Esophagus (tissue), 2 donors: ENCODE results near the gene PAX1. TPM values are rescaled to one million over a fixed set of nuclear protein-coding genes. Genes with fewer than 3 reads are reported as not detected.

Experiments used
- H3K27ac ChIP-seq, 2 donors: one replicate each; pipeline ENCODE4 v1.5.1; 2013; ENCODE audit warnings: low read depth in 2 of 2, mild to moderate bottlenecking in 2 of 2, inconsistent platforms in 1 of 2, low read length in 1 of 2, moderate library complexity in 1 of 2
- H3K27me3 ChIP-seq, 2 donors: one replicate each; pipeline ENCODE4 v1.6.1; 2013; ENCODE audit warnings: low read length in 2 of 2, control low read depth in 1 of 2, mild to moderate bottlenecking in 1 of 2; ENCODE audit not compliant: insufficient read depth in 2 of 2, control insufficient read depth in 1 of 2
- H3K36me3 ChIP-seq, 2 donors: one replicate each; pipeline ENCODE4 v1.6.1; 2013; ENCODE audit warnings: low read length in 1 of 2; ENCODE audit not compliant: control insufficient read depth in 2 of 2, insufficient read depth in 2 of 2
- H3K4me1 ChIP-seq, 2 donors: one replicate each; pipeline ENCODE4 v1.6.1; 2013; ENCODE audit warnings: low read length in 1 of 2; ENCODE audit not compliant: control insufficient read depth in 2 of 2, insufficient read depth in 2 of 2
- H3K4me3 ChIP-seq, 2 donors: one replicate each; pipeline ENCODE4 v1.5.1; 2013; ENCODE audit warnings: low read length in 2 of 2, mild to moderate bottlenecking in 2 of 2, low read depth in 1 of 2, moderate library complexity in 1 of 2
- H3K9me3 ChIP-seq, 2 donors: one replicate each; pipeline ENCODE4 v1.6.1; 2013; ENCODE audit warnings: mild to moderate bottlenecking in 2 of 2, low read depth in 1 of 2, low read length in 1 of 2, moderate library complexity in 1 of 2; ENCODE audit not compliant: control insufficient read depth in 2 of 2, insufficient read depth in 1 of 2
- WGBS, 2 donors: extraction: QIAGEN DNeasy Blood & Tissue Kit; methylation state at CpG; one replicate each; pipeline ENCODE4 v1.1.7; 2013; 5-methylcytosine and 5-hydroxymethylcytosine counted together
- polyA plus RNA-seq, 2 donors: library from polyadenylated mRNA; stranded (reverse); fragments of 200-250 nt; gene quantifications; one replicate each; pipeline ENCODE4 v1.2.3, GENCODE V29; 2013
- donor health status: healthy with polysubstance abuse.
- donor health status: Bipolar disorder and iron deficiency.

The PAX1 gene
- polyA plus RNA-seq, 2 donors: 0.12 to 0.14 TPM

DNA sequence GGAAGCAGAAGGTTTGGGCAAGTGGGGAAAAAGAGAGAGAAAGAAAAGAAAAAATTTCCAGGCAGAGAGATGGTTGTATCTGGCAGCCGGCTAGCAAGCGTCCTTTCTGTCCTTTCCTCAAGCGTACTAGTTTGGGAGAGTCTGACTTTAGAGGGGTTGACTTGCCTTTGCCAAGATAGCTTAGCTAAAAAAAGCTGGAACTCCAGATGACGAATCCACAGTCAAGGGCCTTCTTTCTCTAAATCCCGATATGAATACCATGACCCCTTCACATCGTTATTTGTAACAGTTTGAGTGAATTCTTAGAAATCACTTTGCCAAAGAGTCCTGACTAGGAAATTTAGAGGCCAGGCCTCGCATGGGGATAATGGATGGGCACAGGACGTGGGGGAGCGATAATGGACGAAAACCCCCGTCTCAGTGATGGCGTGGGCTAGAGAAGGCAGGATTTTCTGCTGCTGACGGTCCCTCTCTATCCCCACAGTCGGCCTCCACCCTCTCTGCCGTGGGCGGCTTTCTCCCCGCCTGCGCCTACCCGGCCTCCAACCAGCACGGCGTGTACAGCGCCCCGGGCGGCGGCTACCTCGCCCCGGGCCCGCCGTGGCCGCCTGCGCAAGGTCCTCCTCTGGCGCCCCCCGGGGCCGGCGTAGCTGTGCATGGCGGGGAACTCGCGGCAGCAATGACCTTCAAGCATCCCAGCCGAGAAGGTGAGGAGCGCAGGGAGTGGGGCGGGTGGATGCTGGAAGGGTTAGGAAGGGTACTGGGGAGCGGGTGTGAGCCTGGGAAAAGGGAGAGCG is 3.5 kb downstream of the PAX1 start:
- WGBS, 2 donors: 24 to 32% methylated on average over 43 of the region's 43 CpGs
- H3K9me3 ChIP-seq: peaks cover 0 to 6% of the 10 kb centered on the region in 2 donors
- no peaks in the 10 kb centered on the region for H3K36me3 ChIP-seq
- H3K4me3 ChIP-seq: no peak overlapping the region
- peaks cover 28% of the 10 kb centered on the region in 2 donors for H3K27me3 ChIP-seq
- peaks cover 0 to 4% of the 10 kb centered on the region in 2 donors for H3K4me1 ChIP-seq
- H3K27ac ChIP-seq: no peak overlapping the region

DNA sequence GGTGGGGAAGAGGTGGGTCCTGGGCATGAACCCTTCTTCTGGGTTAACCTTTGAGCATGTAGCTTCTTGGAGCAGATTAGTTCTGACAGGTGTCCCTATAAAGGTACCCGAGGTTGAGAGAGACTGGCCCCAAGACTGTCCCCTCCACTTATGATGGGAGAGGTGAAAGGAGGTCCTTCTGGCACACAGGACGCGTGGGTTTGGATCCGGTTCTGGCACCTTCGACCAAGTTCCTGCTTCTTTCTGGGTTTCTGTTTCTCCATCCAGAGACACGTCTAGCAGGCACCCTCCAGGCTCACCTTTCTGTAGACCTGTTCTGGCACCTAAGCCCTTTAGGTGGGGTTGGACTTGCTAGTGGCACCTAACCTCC is 4.1 kb downstream of the PAX1 start:
- 13 to 14% methylated on average over 6 of the region's 6 CpGs for WGBS, 2 donors
- Histone ChIP-seq H3K9me3 (peaks cover 0 to 9% of the 10 kb centered on the region in 2 donors), H3K4me1 (peaks cover 0 to 4% of the 10 kb centered on the region in 2 donors), H3K27me3 (peaks cover 25 to 28% of the 10 kb centered on the region in 2 donors), H3K4me3 (no peak overlapping the region), H3K36me3 (no peaks in the 10 kb centered on the region), H3K27ac (no peak overlapping the region)

DNA sequence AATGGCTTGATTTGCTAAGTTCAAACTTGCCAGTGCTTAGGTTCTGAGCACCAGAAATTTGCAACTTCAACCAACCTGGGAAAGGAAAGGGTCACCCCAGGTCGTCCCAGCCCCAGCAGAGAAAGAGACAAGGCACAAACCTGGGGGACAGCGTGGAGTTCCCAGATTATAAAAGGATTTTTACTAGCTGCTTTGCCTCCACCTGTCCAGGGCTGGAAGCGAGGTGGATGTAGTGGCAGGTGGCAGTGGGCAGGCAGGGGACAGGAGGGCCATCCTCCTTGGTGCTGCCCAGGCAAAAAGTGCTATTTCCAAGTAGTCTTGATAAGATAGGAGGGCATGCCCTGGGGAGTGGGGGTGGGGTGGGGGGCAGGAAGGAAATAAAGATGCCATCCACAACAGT is 4.9 kb downstream of the PAX1 start:
- 26 to 33% methylated on average over 3 of the region's 3 CpGs for WGBS, 2 donors
- peaks cover 0 to 9% of the 10 kb centered on the region in 2 donors for H3K9me3 ChIP-seq
- H3K4me1 ChIP-seq: peaks cover 0 to 4% of the 10 kb centered on the region in 2 donors
- no peak overlapping the region for H3K27ac ChIP-seq
- H3K4me3 ChIP-seq: no peak overlapping the region
- H3K36me3 ChIP-seq: no peaks in the 10 kb centered on the region
- peaks cover 27 to 28% of the 10 kb centered on the region in 2 donors for H3K27me3 ChIP-seq

DNA sequence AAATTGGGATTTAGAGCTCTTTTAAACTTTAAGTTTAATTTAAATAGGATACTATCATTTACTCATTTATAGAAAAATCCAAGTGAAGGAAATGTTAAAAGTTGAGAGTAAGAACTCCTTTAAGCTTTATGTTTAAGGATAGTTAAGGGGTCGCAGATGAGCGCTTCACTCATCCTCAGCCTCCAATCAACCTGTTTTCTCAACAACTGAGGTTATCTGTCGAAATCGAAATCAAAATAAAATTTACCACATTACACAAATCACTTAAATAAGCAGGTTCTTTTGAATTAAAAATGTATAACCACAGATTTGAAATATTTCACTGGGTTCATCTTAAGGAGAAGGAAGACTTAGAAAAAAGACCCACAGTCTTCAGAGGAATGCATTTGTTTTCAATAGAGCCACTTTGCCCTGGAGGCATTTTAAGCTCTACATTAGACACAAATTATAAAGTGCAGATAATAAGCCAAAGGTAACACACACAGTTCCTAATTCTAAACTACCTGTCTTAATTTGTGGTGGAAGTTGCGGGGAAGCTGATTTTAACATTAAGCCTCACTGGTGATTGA is 5.5 kb downstream of the PAX1 start:
- Histone ChIP-seq H3K4me3 (no peak overlapping the region), H3K9me3 (peaks cover 0 to 9% of the 10 kb centered on the region in 2 donors), H3K27me3 (peaks cover 25% of the 10 kb centered on the region in 2 donors), H3K36me3 (no peaks in the 10 kb centered on the region), H3K27ac (no peak overlapping the region), H3K4me1 (peaks cover 0 to 4% of the 10 kb centered on the region in 2 donors)
- 37 to 44% methylated on average over 5 of the region's 5 CpGs for WGBS, 2 donors

DNA sequence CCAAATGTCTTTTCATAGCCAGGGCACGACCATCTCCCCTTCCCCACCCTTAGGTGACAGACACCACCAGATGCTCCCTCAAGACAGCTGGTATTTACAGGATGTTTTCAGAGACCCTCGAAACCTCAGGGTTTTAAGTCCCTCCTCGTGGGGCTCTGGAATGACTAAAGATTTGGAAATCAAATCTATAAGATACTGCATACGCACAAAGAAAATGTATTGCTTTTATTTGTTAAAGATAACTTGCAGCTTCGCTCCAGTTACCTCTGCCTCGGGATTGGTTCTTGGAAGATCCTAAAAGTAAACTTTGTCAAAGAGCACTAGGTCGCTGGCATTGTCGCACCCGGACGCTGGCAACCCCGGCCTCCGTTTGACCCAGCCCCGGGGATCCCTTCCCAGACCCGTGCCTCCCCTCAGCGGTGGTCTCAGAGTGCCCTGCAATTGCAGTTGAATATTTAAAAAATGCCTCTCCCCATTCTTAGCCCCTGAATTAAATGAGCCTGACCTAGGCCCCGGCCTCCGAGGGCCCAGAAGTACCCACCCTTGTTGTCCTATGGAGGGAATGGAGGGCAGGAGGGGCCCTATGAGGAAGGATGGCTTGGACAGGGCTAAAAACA is 7.1 kb downstream of the PAX1 start:
- no peak overlapping the region for H3K27ac ChIP-seq
- no peak overlapping the region for H3K4me3 ChIP-seq
- peaks cover 12 to 17% of the 10 kb centered on the region in 2 donors for H3K27me3 ChIP-seq
- H3K9me3 ChIP-seq: peaks cover 0 to 9% of the 10 kb centered on the region in 2 donors
- 26 to 33% methylated on average over 17 of the region's 17 CpGs for WGBS, 2 donors
- no peaks in the 10 kb centered on the region for H3K4me1 ChIP-seq
- no peaks in the 10 kb centered on the region for H3K36me3 ChIP-seq

DNA sequence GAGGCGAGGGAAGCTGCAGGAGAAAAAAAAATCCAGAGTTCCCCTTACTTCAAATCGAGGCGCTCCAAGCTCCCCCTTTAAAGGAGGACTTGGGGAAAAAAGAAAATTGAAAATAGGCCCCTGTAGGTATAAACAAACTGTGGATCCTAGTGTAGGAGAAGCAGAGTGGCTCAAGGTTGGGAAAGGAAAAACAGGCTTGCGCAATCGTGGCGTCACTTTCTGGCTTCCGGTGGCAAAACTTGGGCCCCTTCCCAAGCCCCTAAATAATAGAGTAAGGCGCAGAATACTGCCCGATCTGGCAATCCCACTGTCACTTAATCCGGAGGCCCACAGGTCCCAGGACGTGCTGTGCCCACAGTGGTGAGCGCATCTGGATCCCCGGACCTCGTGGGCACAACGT is 8.0 kb downstream of the PAX1 start:
- H3K9me3 ChIP-seq: peaks cover 0 to 7% of the 10 kb centered on the region in 2 donors
- no peaks in the 10 kb centered on the region for H3K4me1 ChIP-seq
- H3K36me3 ChIP-seq: no peaks in the 10 kb centered on the region
- no peak overlapping the region for H3K4me3 ChIP-seq
- peaks cover 5 to 13% of the 10 kb centered on the region in 2 donors for H3K27me3 ChIP-seq
- WGBS, 2 donors: 11 to 24% methylated on average over 15 of the region's 15 CpGs
- no peak overlapping the region for H3K27ac ChIP-seq

DNA sequence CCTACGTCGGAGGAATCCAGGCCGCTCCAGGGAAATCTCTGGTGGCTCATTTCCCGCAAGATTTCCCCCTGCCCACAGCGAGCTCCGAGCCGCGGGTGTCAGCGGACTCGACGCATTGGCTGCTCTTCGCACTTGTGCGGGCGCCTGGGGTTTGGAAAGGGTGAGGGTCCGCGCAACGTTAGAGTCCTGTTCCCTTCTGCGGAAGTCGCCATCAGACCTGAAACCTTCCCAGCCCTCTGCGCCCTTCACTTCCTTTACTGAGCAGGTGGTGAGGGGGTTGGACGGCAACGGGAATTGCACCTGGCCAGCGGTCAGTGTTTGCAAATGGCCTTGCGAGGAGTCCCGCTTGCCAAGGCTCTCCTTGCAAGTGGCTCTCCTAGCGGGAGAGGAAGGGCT is 8.4 kb downstream of the PAX1 start:
- Histone ChIP-seq H3K4me1 (no peaks in the 10 kb centered on the region), H3K9me3 (peaks cover 0 to 7% of the 10 kb centered on the region in 2 donors), H3K4me3 (no peak overlapping the region), H3K36me3 (no peaks in the 10 kb centered on the region), H3K27ac (no peak overlapping the region), H3K27me3 (peaks cover 5 to 13% of the 10 kb centered on the region in 2 donors)
- 6 to 12% methylated on average over 26 of the region's 26 CpGs for WGBS, 2 donors

DNA sequence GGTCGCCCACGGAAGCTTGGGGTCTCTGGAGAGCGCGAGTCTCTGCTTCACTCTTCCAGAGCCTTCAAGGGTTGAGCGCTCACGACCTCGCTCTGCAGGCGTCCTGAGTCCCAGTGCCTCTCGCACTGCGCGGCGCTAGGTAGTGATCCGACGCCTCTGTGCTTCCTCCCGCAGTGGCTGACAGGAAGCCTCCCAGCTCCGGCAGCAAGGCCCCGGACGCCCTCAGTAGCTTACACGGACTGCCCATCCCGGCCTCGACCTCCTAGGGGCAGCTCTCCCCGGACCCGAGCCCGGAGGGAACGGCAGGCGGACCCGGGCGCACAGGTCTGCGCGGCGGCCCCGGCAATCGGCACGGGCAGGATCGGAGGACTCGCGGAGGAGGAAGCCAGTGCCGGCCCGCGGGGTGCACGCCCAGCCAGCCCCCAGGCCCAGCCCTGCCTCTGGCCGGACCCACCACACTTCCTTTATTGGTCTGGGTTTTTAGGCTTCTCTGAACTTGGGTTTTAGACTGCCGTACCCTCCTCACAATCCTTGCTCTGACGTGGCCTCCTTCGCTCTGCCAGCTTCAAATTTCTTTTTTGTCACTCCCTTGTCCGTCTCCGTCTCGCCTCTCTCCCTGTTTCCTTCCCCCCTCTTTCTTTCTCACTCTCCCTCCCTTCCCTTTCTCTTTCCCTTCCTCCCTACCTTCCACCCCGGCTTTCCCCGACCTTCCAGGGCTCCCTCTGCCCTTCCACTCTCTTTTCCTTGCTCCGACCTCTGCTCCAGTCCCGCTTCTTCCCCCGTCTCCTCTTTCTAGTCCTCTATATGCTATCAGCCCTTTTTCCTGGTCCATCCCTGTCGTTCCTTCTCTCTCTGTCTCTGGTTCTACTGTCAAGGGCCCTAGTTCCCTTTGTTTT is 9.1 kb downstream of the PAX1 start:
- H3K36me3 ChIP-seq: no peaks in the 10 kb centered on the region

More for the DNA sequence above, 9.1 kb downstream of the PAX1 start:
- Histone ChIP-seq H3K9me3 (peaks cover 0 to 4% of the 10 kb centered on the region in 2 donors), H3K4me3 (no peak overlapping the region), H3K27me3 (peaks cover 5 to 8% of the 10 kb centered on the region in 2 donors), H3K4me1 (no peaks in the 10 kb centered on the region), H3K27ac (no peak overlapping the region)
- WGBS, 2 donors: 7 to 8% methylated on average over 50 to 54 of the region's 54 CpGs
